Kidney glomerular epithelial cell (primary cell): Measurements from ENCODE around the gene AGFG2.
"Not testable (repeated sequence)": the region's sequence is repeated elsewhere in the genome, so short reads cannot be mapped to it uniquely, and the experiment has no call there.

ENCODE experiments used
- DNase-seq: peaks from one replicate; lab custom pipeline; 2025; lab: John Stamatoyannopoulos, UW

Gene AGFG2

GRCh38 chr7:100553032-100553431, 14.0 kb downstream of the AGFG2 start:
- DNase-seq, result no peak

GRCh38 chr7:100555701-100556100, 16.7 kb downstream of the AGFG2 start:
- no peak for DNase-seq

- DNase-seq, result no peak
Observed at GRCh38 chr7:100556541-100556940, 17.5 kb downstream of the AGFG2 start.

- DNase-seq, result no peak
Observed at GRCh38 chr7:100559127-100559526, 20.1 kb downstream of the AGFG2 start.

- no peak for DNase-seq
Observed at GRCh38 chr7:100561491-100562194, 22.6 kb downstream of the AGFG2 start.

GRCh38 chr7:100562195-100563099, 23.4 kb downstream of the AGFG2 start:
- no peak for DNase-seq

GRCh38 chr7:100563100-100563564, 24.1 kb downstream of the AGFG2 start:
- DNase-seq, result no peak

- peak; percentile 33 for DNase-seq
Observed at GRCh38 chr7:100563809-100564400, 24.9 kb downstream of the AGFG2 start.

- not testable (repeated sequence) for DNase-seq
Observed at GRCh38 chr7:100564405-100564804, 25.4 kb downstream of the AGFG2 start.

- DNase-seq, result no peak
Observed at GRCh38 chr7:100565133-100565571, 26.1 kb downstream of the AGFG2 start.

GRCh38 chr7:100566018-100566531, 27.1 kb downstream of the AGFG2 start:
- DNase-seq, result no peak

- no peak for DNase-seq
Observed at GRCh38 chr7:100567031-100567730, 28.2 kb downstream of the AGFG2 start.

GRCh38 chr7:100567751-100568175, 28.8 kb downstream of the AGFG2 start:
- DNase-seq, result no peak

- no peak for DNase-seq
Observed at GRCh38 chr7:100568176-100568895, 29.3 kb downstream of the AGFG2 start.

GRCh38 chr7:100568896-100569844, 30.2 kb downstream of the AGFG2 start:
- no peak for DNase-seq

GRCh38 chr7:100570954-100571828, 32.2 kb downstream of the AGFG2 start:
- no peak for DNase-seq

- DNase-seq, result no peak
Observed at GRCh38 chr7:100571829-100572116, 32.8 kb downstream of the AGFG2 start.

GRCh38 chr7:100572281-100572948, 33.4 kb downstream of the AGFG2 start:
- DNase-seq, result no peak
